HEK293 (cell line): Measurements from ENCODE around the gene RTN4RL2.
A peak's percentile ranks its signal among the peaks of the same experiment; 100 is the strongest.

Experiments
- CTCF ChIA-PET: fragments of 350-600 bp; formaldehyde crosslinking; extraction: SDS; loops from one replicate; lab custom pipeline; 2021; ENCODE audit warnings: antibody characterized with exemption; lab: Yijun Ruan, JAX
- POLR2A ChIA-PET: fragments of 300-600 bp; formaldehyde crosslinking; extraction: SDS; loops from one replicate; lab custom pipeline; 2020; ENCODE audit warnings: antibody characterized with exemption, inconsistent platforms; lab: Yijun Ruan, JAX
- H3K27ac ChIP-seq: fragments of 200-500 bp; sonication (Bioruptor generic); 2 replicates; pipeline ENCODE4 v1.5.1; 2014; ENCODE audit warnings: low read depth, low read length, control low read depth, inconsistent platforms; ENCODE audit errors: extremely low read depth
- H3K36me3 ChIP-seq, 2 experiments: fragments of 200-500 bp in 1 of 2; sonication (Bioruptor generic) in 1 of 2; 1 replicate in 1 of 2; 2 replicates in 1 of 2; pipeline ENCODE4 v1.5.1; 2014 to 2017; ENCODE audit warnings: inconsistent platforms in 2 of 2, low read length in 2 of 2; ENCODE audit not compliant: control insufficient read depth in 2 of 2, insufficient read depth in 1 of 2
- H3K4me1 ChIP-seq: fragments of 200-500 bp; sonication (Bioruptor generic); 2 replicates; pipeline ENCODE4 v1.5.1; 2014; ENCODE audit warnings: mild to moderate bottlenecking, low read length, inconsistent platforms; ENCODE audit not compliant: control insufficient read depth, insufficient read depth
- H3K4me3 ChIP-seq: 2 replicates; pipeline ENCODE4 v1.5.1; 2011; ENCODE audit warnings: low read depth, mild to moderate bottlenecking, control low read depth, low read length, moderate library complexity
- H3K9me3 ChIP-seq: fragments of 200-500 bp; sonication (Bioruptor generic); 2 replicates; pipeline ENCODE4 v1.5.1; 2014; ENCODE audit warnings: low read depth, low read length, inconsistent platforms; ENCODE audit not compliant: control insufficient read depth, insufficient read depth
- BCL11B ChIP-seq: fragments of 450-650 bp; formaldehyde crosslinking; IDR thresholded peaks from 2 replicates; pipeline ENCODE4 v1.5.1; 2016; ENCODE audit warnings: low read depth, missing biosample characterization, missing genetic modification characterization
- HOXA7 ChIP-seq: sonication (generic); formaldehyde crosslinking; IDR thresholded peaks from 2 replicates; pipeline ENCODE4 v1.8.1; 2022; ENCODE audit warnings: missing genetic modification reagents, borderline replicate concordance
- HOXC10 ChIP-seq: sonication (generic); formaldehyde crosslinking; IDR thresholded peaks from 2 replicates; pipeline ENCODE4 v1.8.1; 2023; ENCODE audit warnings: mild to moderate bottlenecking, missing genetic modification reagents
- KLF1 ChIP-seq: fragments of 450-650 bp; formaldehyde crosslinking; IDR thresholded peaks from 2 replicates; pipeline ENCODE4 v1.5.1; 2016; ENCODE audit warnings: missing biosample characterization, missing genetic modification characterization
- KLF16 ChIP-seq: fragments of 450-650 bp; formaldehyde crosslinking; IDR thresholded peaks from 2 replicates; pipeline ENCODE4 v1.5.1; 2017; ENCODE audit warnings: missing biosample characterization, missing genetic modification characterization
- KLF8 ChIP-seq: fragments of 450-650 bp; formaldehyde crosslinking; IDR thresholded peaks from 2 replicates; pipeline ENCODE4 v1.5.1; 2016; ENCODE audit warnings: missing biosample characterization, missing genetic modification characterization
- KLF9 ChIP-seq: fragments of 450-650 bp; formaldehyde crosslinking; IDR thresholded peaks from 2 replicates; pipeline ENCODE4 v1.5.1; 2016; ENCODE audit warnings: missing biosample characterization, missing genetic modification characterization, low read depth
- MYNN ChIP-seq: fragments of 450-650 bp; formaldehyde crosslinking; IDR thresholded peaks from 2 replicates; pipeline ENCODE4 v1.5.1; 2016; ENCODE audit warnings: missing biosample characterization, missing genetic modification characterization, borderline replicate concordance
- ZBTB17 ChIP-seq: fragments of 450-650 bp; formaldehyde crosslinking; IDR thresholded peaks from 2 replicates; pipeline ENCODE4 v1.5.1; 2016; ENCODE audit warnings: missing biosample characterization, missing genetic modification characterization
- ZBTB26 ChIP-seq: fragments of 450-650 bp; formaldehyde crosslinking; optimal IDR thresholded peaks from 2 replicates; pipeline ENCODE3; 2016; ENCODE audit warnings: missing biosample characterization, mild to moderate bottlenecking, missing genetic modification characterization
- ZBTB44 ChIP-seq: fragments of 450-650 bp; IDR thresholded peaks from 2 replicates; pipeline ENCODE4 v1.5.1; 2018; ENCODE audit warnings: missing biosample characterization, mild to moderate bottlenecking, missing genetic modification characterization
- ZBTB6 ChIP-seq: fragments of 450-650 bp; formaldehyde crosslinking; IDR thresholded peaks from 2 replicates; pipeline ENCODE4 v1.5.1; 2017; ENCODE audit warnings: missing biosample characterization, missing genetic modification characterization
- ZBTB7A ChIP-seq: fragments of 450-650 bp; formaldehyde crosslinking; IDR thresholded peaks from 2 replicates; pipeline ENCODE4 v1.5.1; 2016; ENCODE audit warnings: low read depth, missing biosample characterization, missing genetic modification characterization
- ZFHX2 ChIP-seq: fragments of 450-650 bp; formaldehyde crosslinking; conservative IDR thresholded peaks from 2 replicates; pipeline ENCODE4 v1.5.1; 2016; ENCODE audit warnings: missing biosample characterization, missing genetic modification characterization
- ZFP37 ChIP-seq: fragments of 450-650 bp; formaldehyde crosslinking; IDR thresholded peaks from 2 replicates; pipeline ENCODE4 v1.5.1; 2016; ENCODE audit warnings: missing biosample characterization, missing genetic modification characterization
- ZNF19 ChIP-seq: fragments of 450-650 bp; formaldehyde crosslinking; IDR thresholded peaks from 2 replicates; pipeline ENCODE4; 2016; ENCODE audit warnings: missing biosample characterization, missing genetic modification characterization, low read depth
- ZNF341 ChIP-seq: fragments of 450-650 bp; formaldehyde crosslinking; IDR thresholded peaks from 2 replicates; pipeline ENCODE4; 2016; ENCODE audit warnings: low read depth, missing biosample characterization, missing genetic modification characterization
- ZNF394 ChIP-seq: fragments of 450-650 bp; formaldehyde crosslinking; IDR thresholded peaks from 2 replicates; pipeline ENCODE4 v1.5.1; 2016; ENCODE audit warnings: missing biosample characterization, missing genetic modification characterization, mild to moderate bottlenecking, moderate library complexity, borderline replicate concordance
- ZNF449 ChIP-seq: fragments of 450-650 bp; formaldehyde crosslinking; IDR thresholded peaks from 2 replicates; pipeline ENCODE4 v1.5.1; 2017; ENCODE audit warnings: missing biosample characterization, mild to moderate bottlenecking, missing genetic modification characterization, moderate library complexity
- ZNF530 ChIP-seq: fragments of 450-650 bp; formaldehyde crosslinking; IDR thresholded peaks from 2 replicates; pipeline ENCODE4 v1.5.1; 2016; ENCODE audit warnings: low read depth, missing biosample characterization, missing genetic modification characterization
- ZNF571 ChIP-seq: fragments of 450-650 bp; formaldehyde crosslinking; IDR thresholded peaks from 2 replicates; pipeline ENCODE4 v1.5.0; 2017; ENCODE audit warnings: missing biosample characterization, missing genetic modification characterization
- ZNF621 ChIP-seq: fragments of 450-650 bp; formaldehyde crosslinking; IDR thresholded peaks from 2 replicates; pipeline ENCODE4 v1.5.1; 2017; ENCODE audit warnings: missing biosample characterization, missing genetic modification characterization
- ZNF670 ChIP-seq: fragments of 450-650 bp; formaldehyde crosslinking; IDR thresholded peaks from 2 replicates; pipeline ENCODE4 v1.5.1; 2016; ENCODE audit warnings: missing biosample characterization, missing genetic modification characterization, low read depth
- ZNF677 ChIP-seq: fragments of 450-650 bp; IDR thresholded peaks from 2 replicates; pipeline ENCODE4 v1.5.0; 2018; ENCODE audit warnings: missing biosample characterization, mild to moderate bottlenecking, missing genetic modification characterization, moderate library complexity
- ZNF701 ChIP-seq: fragments of 450-650 bp; formaldehyde crosslinking; IDR thresholded peaks from 2 replicates; pipeline ENCODE4 v1.5.1; 2016; ENCODE audit warnings: missing biosample characterization, missing genetic modification characterization
- ZNF768 ChIP-seq: fragments of 450-650 bp; formaldehyde crosslinking; IDR thresholded peaks from 2 replicates; pipeline ENCODE4 v1.5.1; 2018; ENCODE audit warnings: missing biosample characterization, mild to moderate bottlenecking, missing genetic modification characterization
- ZNF776 ChIP-seq: fragments of 450-650 bp; formaldehyde crosslinking; IDR thresholded peaks from 2 replicates; pipeline ENCODE4 v1.5.0; 2017; ENCODE audit warnings: missing biosample characterization, missing genetic modification characterization, borderline replicate concordance
- ZNF791 ChIP-seq: fragments of 450-650 bp; formaldehyde crosslinking; IDR thresholded peaks from 2 replicates; pipeline ENCODE4 v1.5.1; 2016; ENCODE audit warnings: missing biosample characterization, missing genetic modification characterization

Gene RTN4RL2

GRCh38 chr11:57482782-57483561 is 22.6 kb downstream of the RTN4RL2 start (continued):
- TF ChIP-seq ZNF19 = no peak
- peak; percentile 30; the same call in 1 of the 2 replicates for TF ChIP-seq KLF16 (tag by site-specific recombination)
- 0 out of 2 replicates have a peak, but pooled peaks have one; percentile 15 for TF ChIP-seq ZFHX2 (tag by site-specific recombination)
- peak; percentile 57; the same call in 1 of the 2 replicates for TF ChIP-seq ZBTB17 (tag by site-specific recombination)
- peak; percentile 45 for TF ChIP-seq ZBTB26 (tag by site-specific recombination)
- TF ChIP-seq ZNF670 (tag by site-specific recombination) = no peak
- no peak for TF ChIP-seq ZNF791 (tag by site-specific recombination)
- TF ChIP-seq KLF1 (tag by site-specific recombination) = peak; percentile 48; the same call in 1 of the 2 replicates
- peak; percentile 75 for TF ChIP-seq ZNF341 (tag by site-specific recombination)
- no peak for TF ChIP-seq ZBTB44 (tag by site-specific recombination)
- no peak for TF ChIP-seq MYNN (tag by site-specific recombination)
- no peak for TF ChIP-seq BCL11B
- no peak for TF ChIP-seq ZNF776
- no peak for TF ChIP-seq KLF8 (tag by site-specific recombination)
- TF ChIP-seq KLF9 (tag by site-specific recombination) = peak; percentile 39; the same call in 1 of the 2 replicates

GRCh38 chr11:57483562-57483918 is 23.2 kb downstream of the RTN4RL2 start:
- Histone ChIP-seq H3K9me3 (no peaks in the 10 kb centered on the region), H3K4me1 (no peaks in the 10 kb centered on the region; the same call in 1 of the 2 replicates)
- POLR2A ChIA-PET = no interaction called here
- CTCF ChIA-PET = interaction anchor here (0.6 to 8.9 kb wide), 25 partner anchors 9 to 643 kb away, joined by 3 to 140 read pairs (median 4); partner anchors contain the start of gene RTN4RL2
- TF ChIP-seq ZNF701 (tag by site-specific recombination) = no peak
- TF ChIP-seq ZNF768 (tag by site-specific recombination) = peak; percentile 83
- TF ChIP-seq ZNF394 (tag by site-specific recombination) = peak; percentile 18; the same call in 1 of the 2 replicates
- TF ChIP-seq, all 188 proteins: peak for 2
- H3K36me3 ChIP-seq = peaks cover 0 to 22% of the 10 kb centered on the region in 2 experiments; a peak in 1 of 3 replicates
- H3K27ac ChIP-seq = no peak overlapping the region
- no peak overlapping the region for H3K4me3 ChIP-seq

DNA sequence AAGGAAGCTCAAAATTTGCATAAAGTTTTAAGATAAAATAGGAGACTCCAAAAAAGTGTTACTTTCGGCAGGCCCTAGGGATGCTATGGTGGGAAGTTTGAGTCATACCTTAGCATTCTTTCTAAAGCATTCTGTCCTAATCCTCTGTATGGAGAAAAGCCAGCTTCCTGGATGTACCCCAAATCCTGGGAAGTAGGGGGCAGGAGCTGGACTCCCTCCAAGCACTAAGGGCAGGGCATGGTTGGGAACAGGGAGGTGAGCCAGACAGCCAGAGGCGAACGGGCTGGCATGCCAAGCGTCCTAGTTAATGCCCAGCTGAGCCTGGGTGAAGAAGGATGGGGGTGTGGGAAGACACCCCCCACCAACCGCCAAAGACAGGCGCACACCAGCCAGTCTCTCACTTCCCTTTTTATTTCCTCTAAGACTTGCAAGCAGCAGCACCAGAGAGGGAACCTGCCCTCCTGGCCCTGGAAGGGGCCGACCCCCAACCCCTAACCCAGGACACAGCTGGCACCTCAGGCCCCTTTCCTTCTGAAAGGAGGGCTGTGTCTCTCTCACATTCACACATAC is 23.9 kb downstream of the RTN4RL2 start:
- no peaks in the 10 kb centered on the region for H3K9me3 ChIP-seq
- H3K36me3 ChIP-seq = peaks cover 0 to 26% of the 10 kb centered on the region in 2 experiments; a peak in 1 of 3 replicates
- H3K4me1 ChIP-seq = no peaks in the 10 kb centered on the region; the same call in 1 of the 2 replicates
- CTCF ChIA-PET = interaction anchor here (0.6 to 8.9 kb wide), 22 partner anchors 8 to 432 kb away, joined by 3 to 140 read pairs (median 4); partner anchors contain the start of gene RTN4RL2
- no peak overlapping the region for H3K27ac ChIP-seq
- POLR2A ChIA-PET = interaction anchor here (0.6 kb wide), 1 partner anchor 71 kb away, joined by 4 read pairs; no protein-coding TSS in a partner anchor
- no peak overlapping the region for H3K4me3 ChIP-seq
- TF ChIP-seq ZBTB7A (tag by site-specific recombination) (no peak), ZNF530 (no peak), ZBTB6 (tag by site-specific recombination) (no peak), ZNF677 (no peak), HOXC10 (CRISPR knock-in tag) (no peak), ZNF571 (tag by site-specific recombination) (no peak), ZNF621 (no peak), ZFP37 (tag by site-specific recombination) (no peak), ZNF449 (tag by site-specific recombination) (no peak), HOXA7 (CRISPR knock-in tag) (no peak)
